DND-41 (cell line): Measurements from ENCODE around the gene GRAP2.
A peak's percentile ranks its signal among the peaks of the same experiment; 100 is the strongest.

Experiments used
- ATAC-seq: fragments of 200-7000 bp; cut with Tn5 transposase; 3 replicates; pipeline ENCODE4 v1.9.1; 2021; ENCODE audit warnings: low read depth; ENCODE audit not compliant: insufficient read depth
- DNase-seq: peaks from one replicate; pipeline ENCODE4 v3.0.0-alpha.2; 2020
- H2AFZ ChIP-seq: 2 replicates; pipeline ENCODE4 v1.6.0; 2012; ENCODE audit warnings: low read depth, low read length
- H3K27ac ChIP-seq: 2 replicates; pipeline ENCODE4 v1.5.1; 2012; ENCODE audit warnings: low read length, inconsistent platforms
- H3K27me3 ChIP-seq: fragments of 200-600 bp; sonication (generic); 2 replicates; pipeline ENCODE4 v1.6.0; 2012; ENCODE audit warnings: low read length, mild to moderate bottlenecking, inconsistent platforms; ENCODE audit not compliant: insufficient read depth, poor library complexity
- H3K36me3 ChIP-seq: 2 replicates; pipeline ENCODE4 v1.5.1; 2012; ENCODE audit warnings: low read length, inconsistent platforms; ENCODE audit not compliant: insufficient read depth
- H3K4me1 ChIP-seq: 2 replicates; pipeline ENCODE4 v1.5.1; 2012; ENCODE audit warnings: mild to moderate bottlenecking, low read length; ENCODE audit not compliant: insufficient read depth
- H3K4me2 ChIP-seq: 2 replicates; pipeline ENCODE4 v1.6.0; 2012; ENCODE audit warnings: mild to moderate bottlenecking, moderate library complexity, low read length, inconsistent platforms; ENCODE audit not compliant: insufficient read depth
- H3K4me3 ChIP-seq, 2 experiments: fragments of 200-600 bp in 1 of 2; shearing (Covaris generic) in 1 of 2; 2 replicates each; pipeline ENCODE4 v1.5.1; 2012 to 2016; ENCODE audit warnings: inconsistent platforms in 2 of 2, low read length in 2 of 2, mild to moderate bottlenecking in 2 of 2, low read depth in 1 of 2, moderate library complexity in 1 of 2
- H3K79me2 ChIP-seq: 2 replicates; pipeline ENCODE4 v1.6.0; 2012; ENCODE audit warnings: low read length, inconsistent platforms; ENCODE audit not compliant: insufficient read depth
- H3K9ac ChIP-seq: 2 replicates; pipeline ENCODE4 v1.6.0; 2012; ENCODE audit warnings: low read depth, mild to moderate bottlenecking, inconsistent platforms, low read length, moderate library complexity
- H3K9me3 ChIP-seq: 2 replicates; pipeline ENCODE4 v1.5.1; 2012; ENCODE audit warnings: low read length, moderate library complexity, mild to moderate bottlenecking, inconsistent platforms; ENCODE audit not compliant: insufficient read depth, severe bottlenecking
- H4K20me1 ChIP-seq: 2 replicates; pipeline ENCODE4 v1.6.0; 2012; ENCODE audit warnings: low read length; ENCODE audit not compliant: insufficient read depth
- EZH2 ChIP-seq: IDR thresholded peaks from 3 replicates; pipeline ENCODE4 v1.6.1; 2012; ENCODE audit warnings: borderline replicate concordance, low read depth, mild to moderate bottlenecking, moderate library complexity, low read length, inconsistent platforms; ENCODE audit not compliant: severe bottlenecking
- TF ChIP-seq, protein P1 (sequence below): IDR thresholded peaks from 2 replicates; pipeline ENCODE4 v1.5.1; 2012; ENCODE audit warnings: borderline replicate concordance, low read length, moderate library complexity, mild to moderate bottlenecking; ENCODE audit not compliant: poor library complexity, severe bottlenecking; ENCODE audit errors: extremely low read depth

GRAP2 gene

DNA sequence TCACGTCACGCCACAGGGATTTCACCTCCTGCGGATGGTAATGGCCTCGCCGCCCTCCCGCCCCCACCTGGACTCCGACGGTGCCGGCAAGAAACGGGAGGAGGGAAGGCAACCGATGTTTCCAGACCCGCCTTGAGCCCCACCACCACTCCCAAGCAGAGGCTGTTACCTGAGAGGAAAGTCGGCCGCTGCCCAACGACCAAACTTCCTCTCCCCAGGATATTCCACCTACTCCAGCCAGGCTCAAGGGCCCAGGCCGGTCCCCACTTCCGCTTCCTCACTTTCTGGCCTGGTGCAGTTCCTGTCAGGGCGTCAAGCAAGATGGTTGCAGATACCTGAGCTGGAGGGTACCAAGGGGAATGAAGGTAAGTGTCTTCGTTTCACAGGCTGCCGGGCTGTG is 7.4 kb upstream of the GRAP2 start, which contains the start of gene ENTHD1:
Gene ENTHD1, minus strand, starts transcription at position 235 of the 400 bp plus-strand sequence. CDS start 6,012 bp downstream, outside the sequence.
- Histone ChIP-seq H3K9me3 (no peaks in the 10 kb centered on the region), H3K27ac (no peak within 1 kb of the TSS), H3K36me3 (no peaks in the 10 kb centered on the region), H3K27me3 (no peaks in the 10 kb centered on the region), H3K9ac (no peak within 1 kb of the TSS), H4K20me1 (no peaks in the 10 kb centered on the region), H2AFZ (0 out of 2 replicates have a peak within 1 kb of the TSS, but pooled peaks have one; percentile 13), H3K4me1 (peaks cover 10% of the 10 kb centered on the region), H3K4me2 (no peak within 1 kb of the TSS), H3K4me3 (no peak within 1 kb of the TSS), H3K79me2 (no peaks in the 10 kb centered on the region)
- ATAC-seq = no peak
- DNase-seq = no peak
- no peak for TF ChIP-seq EZH2
- TF ChIP-seq, protein P1, sequence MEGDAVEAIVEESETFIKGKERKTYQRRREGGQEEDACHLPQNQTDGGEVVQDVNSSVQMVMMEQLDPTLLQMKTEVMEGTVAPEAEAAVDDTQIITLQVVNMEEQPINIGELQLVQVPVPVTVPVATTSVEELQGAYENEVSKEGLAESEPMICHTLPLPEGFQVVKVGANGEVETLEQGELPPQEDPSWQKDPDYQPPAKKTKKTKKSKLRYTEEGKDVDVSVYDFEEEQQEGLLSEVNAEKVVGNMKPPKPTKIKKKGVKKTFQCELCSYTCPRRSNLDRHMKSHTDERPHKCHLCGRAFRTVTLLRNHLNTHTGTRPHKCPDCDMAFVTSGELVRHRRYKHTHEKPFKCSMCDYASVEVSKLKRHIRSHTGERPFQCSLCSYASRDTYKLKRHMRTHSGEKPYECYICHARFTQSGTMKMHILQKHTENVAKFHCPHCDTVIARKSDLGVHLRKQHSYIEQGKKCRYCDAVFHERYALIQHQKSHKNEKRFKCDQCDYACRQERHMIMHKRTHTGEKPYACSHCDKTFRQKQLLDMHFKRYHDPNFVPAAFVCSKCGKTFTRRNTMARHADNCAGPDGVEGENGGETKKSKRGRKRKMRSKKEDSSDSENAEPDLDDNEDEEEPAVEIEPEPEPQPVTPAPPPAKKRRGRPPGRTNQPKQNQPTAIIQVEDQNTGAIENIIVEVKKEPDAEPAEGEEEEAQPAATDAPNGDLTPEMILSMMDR = no peak

DNA sequence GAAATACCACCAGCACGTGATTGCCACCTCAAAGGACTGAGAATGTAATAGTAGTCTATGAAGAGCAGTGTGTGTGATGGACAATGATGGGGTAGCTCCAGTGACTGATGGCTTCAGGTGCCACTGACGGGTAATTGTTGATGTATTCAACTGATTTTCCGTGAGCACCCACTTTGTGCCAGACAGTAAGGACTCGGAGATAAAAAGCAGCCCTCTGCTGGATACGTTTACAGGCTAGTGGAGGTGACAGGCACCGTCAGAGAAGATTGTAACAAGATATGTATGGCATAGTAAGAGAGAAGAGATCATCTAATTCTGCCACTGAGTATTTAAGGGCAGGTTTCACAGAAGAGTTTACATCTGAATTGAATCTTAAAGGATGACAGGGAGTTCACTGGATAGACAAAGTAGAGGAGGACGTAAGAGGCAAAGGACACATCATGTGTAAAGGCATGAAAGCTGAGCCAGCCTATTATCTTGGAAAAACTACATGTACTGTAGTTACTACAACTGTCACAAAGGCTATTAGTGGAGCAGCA is 6.3 kb upstream of the GRAP2 start:
- Histone ChIP-seq H3K4me1 (peaks cover 21% of the 10 kb centered on the region), H3K9me3 (no peaks in the 10 kb centered on the region), H3K4me2 (no peak overlapping the region), H3K27ac (no peak overlapping the region), H3K4me3 (no peak overlapping the region), H3K27me3 (no peaks in the 10 kb centered on the region), H2AFZ (no peak overlapping the region), H3K9ac (no peak overlapping the region), H3K79me2 (no peaks in the 10 kb centered on the region), H4K20me1 (no peaks in the 10 kb centered on the region), H3K36me3 (no peaks in the 10 kb centered on the region)
- no peak for TF ChIP-seq EZH2
- TF ChIP-seq, protein P1 = peak; percentile 8
- DNase-seq (no peak), ATAC-seq (no peak)

DNA sequence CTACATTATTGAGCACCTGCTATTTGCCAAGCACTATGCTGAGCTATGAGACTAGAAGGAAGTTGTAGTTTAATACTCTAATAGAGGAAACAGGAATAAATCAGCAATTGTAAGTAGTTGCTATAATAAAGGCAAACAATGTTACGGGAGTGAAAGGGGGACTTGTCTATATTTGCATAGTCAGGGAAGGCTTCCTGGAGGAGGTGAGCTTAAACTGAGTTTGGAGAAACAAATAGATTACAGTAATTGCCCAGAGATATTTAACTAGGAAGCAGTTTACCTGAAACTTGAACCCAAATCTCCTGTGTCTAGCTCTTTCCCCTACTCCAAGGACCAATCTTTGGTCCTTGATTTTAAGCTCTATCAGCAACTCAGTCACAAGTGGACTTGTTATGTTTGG is 5.2 kb upstream of the GRAP2 start:
- DNase-seq (no peak), ATAC-seq (no peak)
- Histone ChIP-seq H3K4me1 (peaks cover 32% of the 10 kb centered on the region), H3K27me3 (no peaks in the 10 kb centered on the region), H2AFZ (no peak overlapping the region), H3K4me2 (no peak overlapping the region), H3K36me3 (no peaks in the 10 kb centered on the region), H3K9ac (no peak overlapping the region), H3K9me3 (no peaks in the 10 kb centered on the region), H3K27ac (no peak overlapping the region), H3K4me3 (no peak overlapping the region), H4K20me1 (no peaks in the 10 kb centered on the region), H3K79me2 (no peaks in the 10 kb centered on the region)
- no peak for TF ChIP-seq EZH2
- TF ChIP-seq, protein P1 = no peak
